K562 (cell line): Measurements from ENCODE around the gene KIF25. TPM values are rescaled to one million over a fixed set of nuclear protein-coding genes. Genes with fewer than 3 reads are reported as not detected.

Source experiments
- ATAC-seq: fragments of 200-7000 bp; cut with Tn5 transposase; 3 replicates; pipeline ENCODE4 v1.9.1; 2020; ENCODE audit warnings: moderate library complexity
- BruUV-seq: library from RNA; stranded (reverse); fragments of 400-500 nt; replicated peaks from 2 replicates; lab custom pipeline; 2021; lab: Mats Ljungman, UMichigan
- CTCF ChIA-PET: fragments of 300-600 bp; formaldehyde crosslinking; extraction: SDS; loops from one replicate; lab custom pipeline; 2021; ENCODE audit warnings: low intra/inter-chr PET ratio; lab: Yijun Ruan, JAX
- POLR2A ChIA-PET: fragments of 300-600, 350-650 bp; sonication (Branson Sonifier 250); formaldehyde crosslinking; extraction: SDS; loops from one replicate; lab custom pipeline; 2021; ENCODE audit warnings: antibody characterized with exemption, inconsistent platforms; lab: Yijun Ruan, JAX
- DNase-seq, 4 experiments: peaks; one replicate each; pipeline versions ENCODE4 v3.0.0 to v3.0.0-alpha.2; 2011 to 2018; ENCODE audit warnings: low spot score in 3 of 4, mixed read lengths in 3 of 4; ENCODE audit errors: extremely low read depth in 1 of 4
- FAIRE-seq: peaks from 2 replicates; lab custom pipeline; 2011; peaks lifted over from hg19 to GRCh38; lab: Jason Lieb, UNC
- H2AFZ ChIP-seq: 2 replicates; pipeline ENCODE4 v1.6.0; 2011; ENCODE audit warnings: low read depth, low read length, control low read depth, inconsistent platforms
- H3K27ac ChIP-seq: fragments of 200-600 bp; 3 replicates; pipeline ENCODE4 v1.8.0; 2011; ENCODE audit warnings: low read depth, mild to moderate bottlenecking, control low read depth, inconsistent platforms, low read length, moderate library complexity, mixed read lengths; ENCODE audit errors: extremely low read depth
- H3K27me3 ChIP-seq, 2 experiments: fragments of 300-600 bp in 1 of 2; 2 replicates in 1 of 2; 3 replicates in 1 of 2; pipeline versions ENCODE4 v1.6.0 to v1.8.0; 2011; ENCODE audit warnings: inconsistent platforms in 2 of 2, low read length in 2 of 2, mild to moderate bottlenecking in 1 of 2, mixed read lengths in 1 of 2, moderate library complexity in 1 of 2; ENCODE audit not compliant: control insufficient read depth in 2 of 2, insufficient read depth in 2 of 2
- H3K36me3 ChIP-seq: fragments of 300-600 bp; 3 replicates; pipeline ENCODE4 v1.8.0; 2011; ENCODE audit warnings: mild to moderate bottlenecking, low read length, inconsistent platforms; ENCODE audit not compliant: control insufficient read depth, insufficient read depth
- H3K4me1 ChIP-seq, 2 experiments: fragments of 200-600 bp in 1 of 2; replicated peaks in 1 of 2; 2 replicates in 1 of 2; 3 replicates in 1 of 2; pipeline versions ENCODE4 v1.5.1 to v1.8.0; 2011; ENCODE audit warnings: inconsistent platforms in 2 of 2, low read length in 2 of 2, mild to moderate bottlenecking in 1 of 2, mixed read lengths in 1 of 2, moderate library complexity in 1 of 2; ENCODE audit not compliant: control insufficient read depth in 2 of 2, insufficient read depth in 2 of 2
- H3K4me2 ChIP-seq: 2 replicates; pipeline ENCODE4 v1.6.1; 2011; ENCODE audit warnings: low read length, control low read depth, inconsistent platforms, mixed read lengths; ENCODE audit not compliant: insufficient read depth
- H3K4me3 ChIP-seq: fragments of 200-600 bp; sonication (generic), shearing (Covaris generic); 2 replicates; pipeline ENCODE4 v1.5.1; 2016; ENCODE audit warnings: control low read depth, inconsistent platforms
- H3K79me2 ChIP-seq: fragments of 200-600 bp; 3 replicates; pipeline ENCODE4 v1.8.0; 2011; ENCODE audit warnings: low read length, inconsistent platforms; ENCODE audit not compliant: control insufficient read depth, insufficient read depth
- H3K9ac ChIP-seq, 2 experiments: 2 replicates each; pipeline versions ENCODE4 v1.6.0 to v1.6.1; 2011; ENCODE audit warnings: low read depth in 2 of 2, low read length in 2 of 2, control low read depth in 1 of 2, inconsistent platforms in 1 of 2, mild to moderate bottlenecking in 1 of 2, mixed read lengths in 1 of 2; ENCODE audit not compliant: insufficient read depth in 1 of 2
- H3K9me1 ChIP-seq: one replicate; pipeline ENCODE4 v1.6.0; 2011; ENCODE audit warnings: inconsistent platforms, mild to moderate bottlenecking, low read length, moderate library complexity; ENCODE audit not compliant: control insufficient read depth, insufficient read depth
- H3K9me3 ChIP-seq: replicated peaks from 2 replicates; pipeline ENCODE4 v1.5.1; 2011; ENCODE audit warnings: low read depth, low read length, inconsistent platforms; ENCODE audit not compliant: control insufficient read depth, insufficient read depth
- H4K20me1 ChIP-seq: replicated peaks from 2 replicates; pipeline ENCODE4 v1.6.1; 2011; ENCODE audit warnings: low read length, inconsistent platforms, mixed read lengths; ENCODE audit not compliant: control insufficient read depth, insufficient read depth
- E2F3 ChIP-seq: fragments of 250-450 bp; sonication (Bioruptor Pico); IDR thresholded peaks from 2 replicates; pipeline ENCODE4 v1.4.0; 2020; ENCODE audit warnings: mild to moderate bottlenecking
- HLTF ChIP-seq: fragments of 450-650 bp; IDR thresholded peaks from 2 replicates; pipeline ENCODE4 v1.6.1; 2016
- MBD2 ChIP-seq: sonication (generic); IDR thresholded peaks from 2 replicates; pipeline ENCODE4 v1.6.1; 2016; ENCODE audit warnings: low read depth, borderline replicate concordance
- ZBTB49 ChIP-seq: sonication (generic); formaldehyde crosslinking; IDR thresholded peaks from 2 replicates; pipeline ENCODE4 v1.8.0; 2022; ENCODE audit warnings: missing genetic modification reagents, mild to moderate bottlenecking, borderline replicate concordance
- ZNF23 ChIP-seq: fragments of 250-450 bp; sonication (Bioruptor Pico); IDR thresholded peaks from 2 replicates; pipeline ENCODE4 v1.4.0; 2020; ENCODE audit warnings: mild to moderate bottlenecking
- ZNF740 ChIP-seq, 3 experiments: fragments of 200-800 bp in 1 of 3; sonication (Bioruptor generic) in 1 of 3; sonication (generic) in 1 of 3; formaldehyde crosslinking in 1 of 3; IDR thresholded peaks; 2 replicates each; pipeline versions ENCODE4 v1.6.1 to v1.8.0; 2016 to 2022; ENCODE audit warnings: mild to moderate bottlenecking in 2 of 3, missing compliant biosample characterization in 2 of 3, missing genetic modification characterization in 2 of 3, missing genetic modification reagents in 1 of 3
- ZNF780A ChIP-seq: fragments of 250-450 bp; sonication (Bioruptor Pico); IDR thresholded peaks from 2 replicates; pipeline ENCODE4 v1.5.0; 2021; ENCODE audit warnings: mild to moderate bottlenecking
- WGBS: fragments of 100-300 bp; shearing (Covaris generic); methylation state at CpG from one replicate; pipeline ENCODE4 v1.1.6; 2016; ENCODE audit warnings: low coverage, mixed read lengths; ENCODE audit not compliant: insufficient coverage; ENCODE audit errors: missing lambda C conversion rate; 5-methylcytosine and 5-hydroxymethylcytosine counted together
- in situ Hi-C: fragments of 300-500 bp; cut with MboI; formaldehyde crosslinking; loops from 4 replicates; pipeline ENCODE4 v1.15.0; 2018; ENCODE audit warnings: inconsistent platforms, mixed read lengths
- intact Hi-C: fragments of 100-400 bp; cut with micrococcal nuclease; formaldehyde crosslinking; loops from 2 replicates; pipeline ENCODE4 v1.14.2; 2022
- polyA plus RNA-seq, 8 experiments: library from polyadenylated mRNA; depleted of rRNA in 4 of 8; stranded (reverse) in 5 of 8; unstranded in 3 of 8; fragments of >200 nt; fragmentation: Nextera tagmentation in 2 of 8; fragmentation: Illumina TruSeq in 1 of 8; extraction: Ambion mirVana in 2 of 8; extraction: Trizol in 1 of 8; gene quantifications; 2 replicates each; pipeline versions ENCODE4 v1.2.1 to v1.2.3, GENCODE V29; 2011 to 2014; ENCODE audit warnings: inconsistent platforms in 1 of 8, missing spikeins in 1 of 8
- total RNA-seq, 7 experiments: library from RNA; depleted of rRNA in 6 of 7; stranded (reverse); fragments of >200 nt in 6 of 7; fragmentation: Illumina TruSeq in 2 of 7; extraction: Trizol in 2 of 7; gene quantifications; 2 replicates each; pipeline versions ENCODE4 v1.2.1 to v1.2.3, GENCODE V29; 2011 to 2021; ENCODE audit warnings: low replicate concordance in 1 of 7
- TF ChIP-seq, protein P1 (sequence below): fragments of 450-650 bp; IDR thresholded peaks from 2 replicates; pipeline ENCODE4 v1.6.1; 2016; ENCODE audit warnings: mild to moderate bottlenecking, moderate library complexity

Gene KIF25
- total and polyA plus RNA-seq, 9 of the 15 experiments (the other 6 are each of a cell fraction or from before 2014, with no cell fraction given): 0.04 to 0.49 (median 0.23) TPM; not detected in 5

DNA sequence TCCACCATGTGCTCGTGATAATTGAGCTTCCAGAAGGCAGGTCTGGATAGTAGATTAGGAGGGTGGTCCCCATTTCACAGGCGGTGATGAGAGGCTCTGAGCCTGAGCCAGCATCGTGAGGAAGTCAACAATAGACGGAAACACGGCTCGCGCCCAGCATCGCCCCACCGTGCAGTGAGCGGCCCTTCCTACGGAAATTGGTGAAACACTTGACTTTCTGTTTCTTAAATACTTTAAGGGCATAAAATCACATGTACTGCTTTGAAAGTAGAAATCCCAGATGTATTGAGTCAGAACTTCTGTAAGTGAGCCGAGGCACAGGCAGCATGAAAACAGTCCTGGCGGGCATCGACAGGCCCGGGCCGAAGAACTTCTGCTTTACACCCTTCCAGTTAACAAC, 4.3 kb upstream of the KIF25 start:
- ChIA-PET POLR2A (no interaction called here), CTCF (no interaction called here)
- Histone ChIP-seq H3K9ac (no peak overlapping the region), H3K36me3 (no peaks in the 10 kb centered on the region), H3K4me2 (no peak overlapping the region), H3K4me3 (no peak overlapping the region), H3K4me1 (peaks cover 0 to 35% of the 10 kb centered on the region in 2 experiments; a peak in 2 of 5 replicates), H3K27ac (no peak overlapping the region), H3K79me2 (no peaks in the 10 kb centered on the region), H2AFZ (no peak overlapping the region), H3K9me1 (no peaks in the 10 kb centered on the region), H3K27me3 (peaks cover 50 to 70% of the 10 kb centered on the region in 2 experiments), H4K20me1 (peaks cover 5% of the 10 kb centered on the region; the same call in 1 of the 2 replicates), H3K9me3 (no peaks in the 10 kb centered on the region)
- 29% methylated on average over 16 of the region's 16 CpGs for WGBS
- no peak for FAIRE-seq
- intact Hi-C loops: no loop called here
- in situ Hi-C loops: no loop called here
- ATAC-seq: no peak
- BruUV-seq: no TSS peak
- no peak for DNase-seq
- TF ChIP-seq ZNF740 (CRISPR knock-in tag; IDR thresholded peaks at IDR 0.05) (no peak), ZNF740 (tag; IDR thresholded peaks at IDR 0.05) (no peak), E2F3 (CRISPR knock-in tag) (no peak), ZNF780A (CRISPR knock-in tag) (no peak), MBD2 (no peak), HLTF (no peak), ZBTB49 (no peak), ZNF23 (CRISPR knock-in tag) (no peak)
- TF ChIP-seq, protein P1, sequence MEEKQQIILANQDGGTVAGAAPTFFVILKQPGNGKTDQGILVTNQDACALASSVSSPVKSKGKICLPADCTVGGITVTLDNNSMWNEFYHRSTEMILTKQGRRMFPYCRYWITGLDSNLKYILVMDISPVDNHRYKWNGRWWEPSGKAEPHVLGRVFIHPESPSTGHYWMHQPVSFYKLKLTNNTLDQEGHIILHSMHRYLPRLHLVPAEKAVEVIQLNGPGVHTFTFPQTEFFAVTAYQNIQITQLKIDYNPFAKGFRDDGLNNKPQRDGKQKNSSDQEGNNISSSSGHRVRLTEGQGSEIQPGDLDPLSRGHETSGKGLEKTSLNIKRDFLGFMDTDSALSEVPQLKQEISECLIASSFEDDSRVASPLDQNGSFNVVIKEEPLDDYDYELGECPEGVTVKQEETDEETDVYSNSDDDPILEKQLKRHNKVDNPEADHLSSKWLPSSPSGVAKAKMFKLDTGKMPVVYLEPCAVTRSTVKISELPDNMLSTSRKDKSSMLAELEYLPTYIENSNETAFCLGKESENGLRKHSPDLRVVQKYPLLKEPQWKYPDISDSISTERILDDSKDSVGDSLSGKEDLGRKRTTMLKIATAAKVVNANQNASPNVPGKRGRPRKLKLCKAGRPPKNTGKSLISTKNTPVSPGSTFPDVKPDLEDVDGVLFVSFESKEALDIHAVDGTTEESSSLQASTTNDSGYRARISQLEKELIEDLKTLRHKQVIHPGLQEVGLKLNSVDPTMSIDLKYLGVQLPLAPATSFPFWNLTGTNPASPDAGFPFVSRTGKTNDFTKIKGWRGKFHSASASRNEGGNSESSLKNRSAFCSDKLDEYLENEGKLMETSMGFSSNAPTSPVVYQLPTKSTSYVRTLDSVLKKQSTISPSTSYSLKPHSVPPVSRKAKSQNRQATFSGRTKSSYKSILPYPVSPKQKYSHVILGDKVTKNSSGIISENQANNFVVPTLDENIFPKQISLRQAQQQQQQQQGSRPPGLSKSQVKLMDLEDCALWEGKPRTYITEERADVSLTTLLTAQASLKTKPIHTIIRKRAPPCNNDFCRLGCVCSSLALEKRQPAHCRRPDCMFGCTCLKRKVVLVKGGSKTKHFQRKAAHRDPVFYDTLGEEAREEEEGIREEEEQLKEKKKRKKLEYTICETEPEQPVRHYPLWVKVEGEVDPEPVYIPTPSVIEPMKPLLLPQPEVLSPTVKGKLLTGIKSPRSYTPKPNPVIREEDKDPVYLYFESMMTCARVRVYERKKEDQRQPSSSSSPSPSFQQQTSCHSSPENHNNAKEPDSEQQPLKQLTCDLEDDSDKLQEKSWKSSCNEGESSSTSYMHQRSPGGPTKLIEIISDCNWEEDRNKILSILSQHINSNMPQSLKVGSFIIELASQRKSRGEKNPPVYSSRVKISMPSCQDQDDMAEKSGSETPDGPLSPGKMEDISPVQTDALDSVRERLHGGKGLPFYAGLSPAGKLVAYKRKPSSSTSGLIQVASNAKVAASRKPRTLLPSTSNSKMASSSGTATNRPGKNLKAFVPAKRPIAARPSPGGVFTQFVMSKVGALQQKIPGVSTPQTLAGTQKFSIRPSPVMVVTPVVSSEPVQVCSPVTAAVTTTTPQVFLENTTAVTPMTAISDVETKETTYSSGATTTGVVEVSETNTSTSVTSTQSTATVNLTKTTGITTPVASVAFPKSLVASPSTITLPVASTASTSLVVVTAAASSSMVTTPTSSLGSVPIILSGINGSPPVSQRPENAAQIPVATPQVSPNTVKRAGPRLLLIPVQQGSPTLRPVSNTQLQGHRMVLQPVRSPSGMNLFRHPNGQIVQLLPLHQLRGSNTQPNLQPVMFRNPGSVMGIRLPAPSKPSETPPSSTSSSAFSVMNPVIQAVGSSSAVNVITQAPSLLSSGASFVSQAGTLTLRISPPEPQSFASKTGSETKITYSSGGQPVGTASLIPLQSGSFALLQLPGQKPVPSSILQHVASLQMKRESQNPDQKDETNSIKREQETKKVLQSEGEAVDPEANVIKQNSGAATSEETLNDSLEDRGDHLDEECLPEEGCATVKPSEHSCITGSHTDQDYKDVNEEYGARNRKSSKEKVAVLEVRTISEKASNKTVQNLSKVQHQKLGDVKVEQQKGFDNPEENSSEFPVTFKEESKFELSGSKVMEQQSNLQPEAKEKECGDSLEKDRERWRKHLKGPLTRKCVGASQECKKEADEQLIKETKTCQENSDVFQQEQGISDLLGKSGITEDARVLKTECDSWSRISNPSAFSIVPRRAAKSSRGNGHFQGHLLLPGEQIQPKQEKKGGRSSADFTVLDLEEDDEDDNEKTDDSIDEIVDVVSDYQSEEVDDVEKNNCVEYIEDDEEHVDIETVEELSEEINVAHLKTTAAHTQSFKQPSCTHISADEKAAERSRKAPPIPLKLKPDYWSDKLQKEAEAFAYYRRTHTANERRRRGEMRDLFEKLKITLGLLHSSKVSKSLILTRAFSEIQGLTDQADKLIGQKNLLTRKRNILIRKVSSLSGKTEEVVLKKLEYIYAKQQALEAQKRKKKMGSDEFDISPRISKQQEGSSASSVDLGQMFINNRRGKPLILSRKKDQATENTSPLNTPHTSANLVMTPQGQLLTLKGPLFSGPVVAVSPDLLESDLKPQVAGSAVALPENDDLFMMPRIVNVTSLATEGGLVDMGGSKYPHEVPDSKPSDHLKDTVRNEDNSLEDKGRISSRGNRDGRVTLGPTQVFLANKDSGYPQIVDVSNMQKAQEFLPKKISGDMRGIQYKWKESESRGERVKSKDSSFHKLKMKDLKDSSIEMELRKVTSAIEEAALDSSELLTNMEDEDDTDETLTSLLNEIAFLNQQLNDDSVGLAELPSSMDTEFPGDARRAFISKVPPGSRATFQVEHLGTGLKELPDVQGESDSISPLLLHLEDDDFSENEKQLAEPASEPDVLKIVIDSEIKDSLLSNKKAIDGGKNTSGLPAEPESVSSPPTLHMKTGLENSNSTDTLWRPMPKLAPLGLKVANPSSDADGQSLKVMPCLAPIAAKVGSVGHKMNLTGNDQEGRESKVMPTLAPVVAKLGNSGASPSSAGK: no peak
